NCI-H187 treated with DMSO at 0.1 percent for 48 hours (cell line): ENCODE data around the gene KCNQ2.

Experiments used
- DNase-seq: peaks from one replicate; lab custom pipeline; 2025; lab: John Stamatoyannopoulos, UW

Gene KCNQ2

DNA sequence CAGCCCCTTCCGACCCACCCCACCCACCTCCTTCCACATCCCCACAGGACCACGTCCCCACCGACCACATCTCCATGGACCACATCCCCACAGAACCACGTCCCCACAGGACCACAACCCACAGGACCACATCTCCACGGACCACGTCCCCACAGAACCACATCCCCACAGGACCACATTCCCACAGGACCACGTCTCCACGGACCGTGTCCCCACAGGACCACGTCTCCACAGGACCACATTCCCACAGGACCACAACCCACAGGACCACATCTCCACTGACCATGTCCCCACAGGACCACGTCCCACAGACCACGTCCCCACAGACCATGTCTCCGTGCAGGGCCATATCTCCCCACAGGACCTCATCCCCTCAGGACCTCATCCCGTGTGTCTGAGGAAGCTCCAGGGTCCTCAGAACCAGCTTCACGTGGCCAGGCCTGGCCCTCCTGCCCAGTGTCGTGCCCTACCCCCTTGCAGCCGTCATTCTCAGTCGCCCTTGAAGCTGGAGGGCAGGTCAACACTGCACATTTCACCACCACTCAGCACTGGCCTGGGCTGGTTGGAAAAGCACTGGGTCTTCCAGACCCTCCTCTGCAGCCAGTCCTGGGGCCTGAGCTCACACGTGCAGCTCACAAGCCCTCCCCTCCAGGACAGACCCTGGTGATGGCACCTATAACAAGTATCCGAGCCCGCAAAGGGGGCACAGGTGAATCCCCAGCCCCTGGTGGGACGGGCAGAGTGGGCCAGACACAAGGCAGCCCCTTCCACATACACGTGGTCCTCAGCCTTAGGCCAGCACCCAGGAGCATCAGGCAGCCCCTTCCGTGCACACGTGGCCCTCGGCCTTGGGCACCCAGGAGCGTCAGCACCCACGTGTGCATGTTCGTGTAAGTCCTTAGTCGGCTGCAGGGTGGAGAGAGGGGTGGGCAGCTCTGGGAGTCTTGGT lies 115.2 kb downstream of the KCNQ2 start:
- DNase-seq: no peak

DNA sequence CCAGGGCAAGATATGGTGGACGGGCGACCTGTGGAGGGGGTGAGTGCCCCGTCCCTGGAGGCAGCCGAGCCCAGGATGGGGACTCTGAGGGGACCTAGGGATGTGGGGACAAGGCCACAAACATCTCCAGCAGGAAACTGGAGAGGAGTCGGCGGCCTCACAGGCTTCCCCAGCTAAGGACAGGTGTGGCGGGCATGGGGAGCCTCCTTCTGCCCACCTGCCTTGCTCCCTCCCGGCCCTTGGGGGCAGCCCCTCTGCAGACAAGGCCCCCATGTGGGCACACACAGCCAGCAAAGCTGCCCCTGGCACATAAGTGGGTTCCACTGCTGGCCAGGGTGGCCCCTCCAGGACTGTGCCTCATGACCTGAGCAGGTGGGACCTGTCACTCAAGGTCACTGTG lies 115.9 kb downstream of the KCNQ2 start:
- no peak for DNase-seq

DNA sequence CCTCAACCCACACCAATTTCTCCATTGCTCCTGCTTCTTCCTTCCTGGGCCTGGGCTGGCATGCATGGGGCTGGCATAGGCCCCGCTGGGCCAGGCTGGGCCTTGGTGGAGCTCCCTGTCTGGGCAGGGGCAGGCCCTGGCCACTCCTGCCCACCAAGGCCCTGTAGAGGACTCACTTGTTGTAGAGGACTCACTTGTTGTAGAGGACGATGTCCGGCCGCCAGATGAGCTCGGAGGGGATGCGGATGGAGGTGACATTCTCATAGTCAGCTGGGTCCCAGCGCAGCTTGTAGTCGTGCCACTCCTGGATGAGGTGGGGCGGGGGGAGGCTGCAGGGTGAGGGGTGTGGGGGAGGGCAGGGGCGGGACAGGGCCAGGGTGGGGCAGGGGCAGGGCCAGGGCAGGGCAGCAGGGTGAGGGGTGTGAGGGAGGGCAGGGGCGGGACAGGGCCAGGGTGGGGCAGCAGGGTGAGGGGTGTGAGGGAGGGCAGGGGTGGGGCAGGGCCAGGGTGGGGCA lies 116.6 kb downstream of the KCNQ2 start:
- DNase-seq: no peak

DNA sequence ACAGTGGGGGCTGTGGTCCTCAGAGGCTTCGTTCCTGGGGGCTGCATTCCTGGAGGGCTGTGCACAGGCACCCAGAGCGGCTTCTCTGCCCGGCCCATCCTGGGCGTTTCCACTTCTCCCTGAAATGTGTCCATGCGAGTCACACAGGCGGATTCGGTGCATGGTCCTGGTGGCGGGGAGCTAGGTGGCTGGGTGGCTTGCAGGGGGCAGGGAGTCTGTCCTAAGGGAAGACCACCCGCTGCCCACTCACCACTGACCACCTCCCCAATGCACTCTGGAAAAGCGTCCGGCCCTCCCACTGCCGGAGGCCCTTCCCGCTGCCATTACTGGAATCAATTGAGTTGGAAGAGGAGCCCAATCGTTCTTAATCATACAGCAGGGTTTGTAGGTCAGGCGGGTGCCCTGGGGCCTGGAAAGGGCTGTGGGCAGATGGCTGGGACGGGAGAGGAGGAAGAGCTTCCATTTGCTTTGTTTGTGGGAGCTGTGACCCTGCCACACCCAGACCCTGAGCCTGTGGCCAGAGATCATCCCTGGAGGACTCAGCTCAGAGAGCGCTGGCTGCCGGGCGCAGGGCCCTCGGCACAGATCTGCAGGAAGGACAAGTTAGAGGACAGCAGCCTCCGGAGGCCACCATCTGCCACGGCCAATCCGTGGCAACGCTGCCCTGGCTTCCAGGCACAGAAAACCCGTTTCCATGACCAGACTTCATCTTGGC lies 117.7 kb downstream of the KCNQ2 start:
- no peak for DNase-seq

DNA sequence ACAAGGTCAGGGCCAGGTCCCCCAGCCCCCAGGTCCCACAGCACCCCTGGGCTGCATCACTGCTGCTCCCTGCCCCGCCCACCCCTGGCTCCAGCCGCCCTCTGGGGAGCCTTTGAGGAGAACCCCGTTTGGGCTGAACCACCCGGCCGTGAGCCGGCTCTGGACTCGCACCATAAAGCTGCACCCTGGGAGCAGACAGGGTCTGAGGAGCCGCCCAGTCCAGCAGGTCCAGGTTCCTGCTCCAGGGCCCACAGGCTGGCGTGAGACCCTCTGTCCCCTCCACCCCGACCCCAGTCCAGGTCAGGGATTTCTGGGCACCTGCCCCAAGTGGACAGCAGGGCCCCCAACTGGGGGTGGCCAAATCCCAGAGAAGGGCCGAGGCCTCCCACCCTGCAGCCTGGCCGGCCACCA lies 119.6 kb downstream of the KCNQ2 start:
- DNase-seq: no peak

DNA sequence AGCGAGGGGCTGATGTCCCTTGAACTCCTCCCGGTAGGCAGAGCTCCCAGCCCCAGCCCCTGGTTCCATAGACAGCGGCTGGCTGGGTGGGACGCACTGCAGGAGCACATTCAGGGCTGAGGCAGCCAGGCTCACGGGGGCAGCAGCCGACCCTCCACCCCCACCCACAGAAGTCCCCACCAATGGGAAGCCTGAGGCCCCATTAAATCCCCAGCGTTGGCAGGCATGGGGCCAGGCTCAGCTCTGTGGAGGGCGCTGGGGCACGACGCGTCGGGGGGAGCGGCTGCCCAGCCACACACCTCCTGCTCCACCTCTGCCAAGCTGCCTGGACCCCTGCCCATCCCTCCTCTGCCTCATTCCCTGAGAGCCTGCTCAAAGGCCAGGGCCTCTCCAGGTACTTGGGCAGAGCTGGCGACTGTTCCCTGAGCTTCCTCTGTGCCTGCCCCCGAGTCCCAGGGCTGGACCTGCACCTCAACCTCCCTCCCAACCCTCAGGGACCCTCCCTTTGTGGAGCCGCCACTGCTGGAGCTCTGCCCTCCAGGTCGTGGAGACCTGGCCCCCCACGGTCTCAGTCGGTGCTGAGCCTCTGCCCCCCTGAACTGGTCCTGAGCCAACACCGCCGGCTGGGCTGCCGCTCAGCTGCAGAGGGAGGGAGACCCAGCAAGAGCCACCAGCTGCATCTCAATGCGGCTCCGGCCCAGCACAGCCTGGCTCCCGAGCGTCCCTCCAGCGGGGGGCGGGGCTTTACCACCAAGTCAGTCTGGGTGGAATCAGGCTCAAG lies 120.5 kb downstream of the KCNQ2 start:
- no peak for DNase-seq

DNA sequence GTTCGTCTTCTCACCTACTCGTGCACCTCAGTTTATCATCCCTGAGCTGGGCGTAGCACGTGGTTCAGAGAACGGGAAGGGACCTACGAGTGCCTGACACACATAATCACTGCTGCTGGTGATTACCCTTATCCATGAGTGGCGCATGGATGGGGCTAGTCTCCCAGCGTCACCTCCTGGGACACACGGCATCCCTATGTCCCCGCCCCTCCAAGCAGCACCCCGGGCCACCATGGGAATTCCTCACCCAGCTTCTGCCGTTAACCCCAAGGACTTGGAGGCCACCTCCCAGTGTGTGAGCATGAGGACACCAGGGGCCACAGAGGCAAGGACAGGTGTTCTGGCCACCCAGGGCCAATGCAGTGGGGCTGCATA lies 121.1 kb downstream of the KCNQ2 start:
- DNase-seq: no peak

DNA sequence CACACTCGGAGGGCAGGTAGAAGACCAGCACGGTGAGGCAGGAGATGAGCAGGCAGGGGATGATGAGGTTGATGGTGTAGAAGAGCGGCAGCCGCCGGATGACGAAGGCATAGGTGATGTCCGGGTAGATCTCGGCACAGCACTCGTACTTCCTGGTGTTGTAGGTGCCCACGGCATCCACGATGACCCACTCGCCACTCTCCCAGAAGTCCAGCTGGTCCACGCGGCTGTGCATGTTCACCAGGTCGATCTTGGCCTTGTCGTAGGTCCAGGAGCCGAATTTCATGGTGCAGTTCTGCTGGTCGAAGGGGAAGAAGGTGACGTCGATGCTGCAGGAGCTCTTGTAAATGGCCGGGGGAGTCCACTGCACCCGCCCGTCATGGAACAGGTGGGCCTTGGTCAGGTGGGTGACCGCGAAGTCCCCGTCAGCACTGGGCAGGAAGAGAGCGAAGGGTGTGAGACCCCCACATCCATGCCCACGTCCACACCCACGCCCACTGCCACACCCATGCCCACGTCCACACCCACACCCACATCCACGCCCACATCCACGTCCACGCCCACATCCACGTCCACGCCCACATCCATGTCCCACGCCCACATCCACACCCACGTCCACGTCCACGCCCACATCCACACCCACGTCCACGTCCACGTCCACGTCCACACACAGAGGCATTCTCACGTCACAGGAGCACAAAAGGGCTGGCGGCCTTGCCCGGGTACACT lies 121.7 kb downstream of the KCNQ2 start:
- no peak for DNase-seq
